GM12875 (cell line): ENCODE data around the gene DIPK1A.
"Not testable (repeated sequence)": the region's sequence is repeated elsewhere in the genome, so short reads cannot be mapped to it uniquely, and the experiment has no call there.

ENCODE experiments used
- H3K4me3 ChIP-seq: one replicate; pipeline ENCODE4 v1.5.1; 2011; ENCODE audit warnings: low read depth, low read length, control low read depth
- TF ChIP-seq, protein P1 (sequence below): IDR thresholded peaks from 2 replicates; pipeline ENCODE4 v1.5.1; 2011; ENCODE audit warnings: low read depth, mild to moderate bottlenecking, control low read depth, inconsistent platforms, low read length, moderate library complexity, borderline replicate concordance; ENCODE audit not compliant: insufficient read depth

The DIPK1A gene

DNA sequence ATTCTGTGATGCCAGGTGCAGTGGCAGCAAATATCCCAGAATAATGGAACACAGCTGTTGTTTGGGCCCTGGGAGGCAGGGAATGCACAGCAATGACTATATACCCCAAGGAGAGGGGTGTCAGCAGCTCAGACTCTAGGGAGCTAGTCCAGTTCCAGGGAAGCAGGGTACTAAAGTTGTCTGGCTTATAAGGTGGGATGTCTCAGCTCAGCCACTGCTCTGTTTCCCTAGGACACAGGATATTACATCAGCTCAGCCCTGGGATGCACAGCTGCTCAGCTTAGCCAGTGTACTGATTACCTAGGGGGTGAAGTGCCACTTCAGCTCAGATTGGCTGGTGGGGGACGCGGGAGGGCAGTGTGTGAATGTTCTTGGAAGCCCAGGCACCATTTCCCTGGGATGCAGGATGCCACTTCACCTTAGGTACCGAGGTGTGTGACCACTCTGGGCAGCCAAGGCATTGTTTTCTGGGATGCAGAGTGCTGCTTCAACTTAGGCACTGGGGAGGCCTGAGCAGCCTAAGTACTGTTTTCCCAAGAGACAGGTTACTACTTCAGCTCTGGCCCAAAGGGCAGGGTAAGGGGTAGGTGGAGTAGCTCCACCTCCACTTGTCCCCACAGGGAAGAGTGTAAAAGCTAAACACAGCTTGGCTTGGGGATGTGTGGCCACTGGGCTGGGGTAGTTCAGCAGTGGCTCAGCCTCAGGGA is 59.4 kb downstream of the DIPK1A start:
- H3K4me3 ChIP-seq, result no peak overlapping the region
- TF ChIP-seq, protein P1, sequence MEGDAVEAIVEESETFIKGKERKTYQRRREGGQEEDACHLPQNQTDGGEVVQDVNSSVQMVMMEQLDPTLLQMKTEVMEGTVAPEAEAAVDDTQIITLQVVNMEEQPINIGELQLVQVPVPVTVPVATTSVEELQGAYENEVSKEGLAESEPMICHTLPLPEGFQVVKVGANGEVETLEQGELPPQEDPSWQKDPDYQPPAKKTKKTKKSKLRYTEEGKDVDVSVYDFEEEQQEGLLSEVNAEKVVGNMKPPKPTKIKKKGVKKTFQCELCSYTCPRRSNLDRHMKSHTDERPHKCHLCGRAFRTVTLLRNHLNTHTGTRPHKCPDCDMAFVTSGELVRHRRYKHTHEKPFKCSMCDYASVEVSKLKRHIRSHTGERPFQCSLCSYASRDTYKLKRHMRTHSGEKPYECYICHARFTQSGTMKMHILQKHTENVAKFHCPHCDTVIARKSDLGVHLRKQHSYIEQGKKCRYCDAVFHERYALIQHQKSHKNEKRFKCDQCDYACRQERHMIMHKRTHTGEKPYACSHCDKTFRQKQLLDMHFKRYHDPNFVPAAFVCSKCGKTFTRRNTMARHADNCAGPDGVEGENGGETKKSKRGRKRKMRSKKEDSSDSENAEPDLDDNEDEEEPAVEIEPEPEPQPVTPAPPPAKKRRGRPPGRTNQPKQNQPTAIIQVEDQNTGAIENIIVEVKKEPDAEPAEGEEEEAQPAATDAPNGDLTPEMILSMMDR, result no peak

DNA sequence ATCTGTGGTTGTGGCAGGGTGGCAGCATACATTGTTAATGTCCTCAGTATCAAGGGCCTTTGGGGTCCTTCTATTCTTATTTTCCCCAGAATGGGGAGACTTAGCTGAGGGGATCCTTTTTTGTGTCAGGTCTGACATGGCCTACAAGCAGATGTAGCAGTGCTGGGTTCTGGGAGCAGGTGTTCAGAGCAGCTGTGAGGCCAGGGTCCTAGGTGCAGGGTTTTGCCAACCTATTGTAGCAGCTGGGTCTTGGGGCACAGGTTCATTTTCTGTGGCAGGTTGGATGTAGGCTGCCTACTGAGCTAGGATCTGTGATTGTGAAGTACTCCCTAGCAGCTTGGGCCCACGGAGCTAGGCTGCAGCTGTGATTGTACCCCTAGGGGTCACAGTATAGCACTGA is 60.1 kb downstream of the DIPK1A start:
- no peak overlapping the region for H3K4me3 ChIP-seq
- TF ChIP-seq, protein P1, result no peak

DNA sequence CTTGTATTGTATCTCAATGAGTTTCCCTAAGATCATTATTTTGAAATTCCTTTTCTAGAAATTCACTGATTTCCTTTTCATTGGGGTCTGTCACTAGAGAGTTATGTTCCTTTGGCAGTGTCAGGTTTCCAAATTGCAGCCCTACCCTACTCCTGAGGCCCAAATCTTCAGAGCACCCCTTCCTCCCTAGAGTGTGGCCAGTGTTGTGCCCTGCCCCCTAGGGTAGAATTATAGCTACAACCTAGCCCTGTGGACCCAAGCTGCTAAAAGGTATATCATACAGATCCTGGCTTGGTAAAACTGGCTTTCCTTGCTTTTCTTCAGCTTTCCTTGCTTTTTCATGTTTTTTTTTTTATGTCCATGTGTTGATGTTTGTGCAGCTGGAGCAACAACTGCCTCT is 60.7 kb downstream of the DIPK1A start:
- no peak overlapping the region for H3K4me3 ChIP-seq
- TF ChIP-seq, protein P1, result no peak

DNA sequence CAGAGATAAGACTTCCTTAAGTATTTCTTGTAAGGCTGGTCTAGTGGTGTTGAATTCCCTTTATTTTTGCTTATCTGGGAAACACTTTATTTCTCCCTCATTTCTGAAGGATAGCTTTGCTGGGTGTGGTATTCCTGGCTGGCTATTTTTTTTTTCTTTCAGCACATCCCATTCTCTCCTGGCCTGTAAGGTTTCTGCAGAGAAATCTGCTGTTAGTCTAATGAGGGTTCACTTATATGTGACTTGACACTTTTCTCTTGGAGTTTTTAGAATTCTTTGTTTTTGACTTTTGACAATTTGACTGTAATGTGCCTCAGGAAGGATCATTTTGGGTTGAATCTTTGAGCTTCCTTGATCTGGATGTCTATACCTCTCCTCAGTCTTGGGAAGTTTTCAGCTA is 61.5 kb downstream of the DIPK1A start:
- no peak overlapping the region for H3K4me3 ChIP-seq
- TF ChIP-seq, protein P1, result no peak

DNA sequence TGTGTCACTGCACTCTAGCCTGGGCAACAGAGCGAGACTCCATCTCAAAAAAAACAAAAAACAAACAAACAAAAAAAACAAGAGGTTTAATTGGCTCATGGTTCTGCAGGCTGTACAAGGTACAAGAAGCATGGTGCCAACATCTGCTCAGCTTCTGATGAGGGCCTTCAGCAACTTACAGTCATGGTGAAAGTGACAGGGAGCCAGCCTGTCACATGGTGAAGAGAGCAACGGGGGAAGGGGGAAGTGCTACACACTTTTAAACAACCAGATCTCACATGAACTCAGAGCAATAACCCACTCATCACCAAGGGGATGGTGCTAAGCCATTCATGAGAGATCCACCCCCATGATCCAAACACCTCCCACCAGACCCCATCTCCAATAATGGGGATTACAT is 63.2 kb downstream of the DIPK1A start:
- H3K4me3 ChIP-seq, result not testable (repeated sequence)

DNA sequence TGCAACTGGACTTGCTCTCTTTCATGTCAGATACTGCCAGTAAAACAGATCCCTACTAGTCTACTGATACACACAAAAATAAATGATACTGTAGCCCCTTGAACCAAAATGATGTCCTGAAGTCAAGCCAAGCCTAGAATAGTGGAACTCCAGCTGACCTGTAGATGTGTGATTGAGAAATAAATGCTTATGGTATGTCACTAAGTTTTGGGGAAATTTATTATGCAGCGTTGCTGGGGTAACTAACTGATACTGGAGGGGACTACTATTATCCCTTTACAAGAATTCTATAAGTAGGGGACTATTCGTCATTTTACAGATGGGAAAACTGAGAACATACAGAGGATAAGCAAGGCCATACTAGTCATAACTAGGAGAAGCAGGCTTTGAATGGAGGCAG is 73.8 kb downstream of the DIPK1A start:
- no peak overlapping the region for H3K4me3 ChIP-seq
- TF ChIP-seq, protein P1, result no peak

DNA sequence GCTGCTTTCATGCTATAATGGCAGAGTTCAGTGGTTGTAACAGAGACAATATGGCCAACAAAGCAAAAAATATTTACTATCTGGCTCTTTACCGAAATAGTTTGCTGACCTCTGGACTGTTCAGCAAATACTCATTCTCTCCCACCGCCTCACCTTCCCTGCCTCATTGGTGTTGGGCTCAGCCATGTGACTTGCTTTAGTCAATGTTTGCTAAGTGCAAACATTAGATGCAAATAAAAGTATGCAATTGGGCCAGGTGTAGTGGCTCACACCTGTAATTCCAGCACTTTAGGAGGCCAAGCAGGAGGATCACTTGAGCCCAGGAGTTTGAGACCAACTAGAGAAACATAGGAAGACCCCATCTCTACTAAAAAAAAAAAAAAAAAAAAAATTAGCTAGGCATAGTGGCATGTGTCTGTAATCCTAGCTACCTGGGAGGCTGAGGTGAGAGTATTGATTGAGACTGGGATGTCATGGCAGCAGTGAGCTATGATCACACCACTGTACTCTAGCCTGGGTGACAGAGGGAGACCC is 74.3 kb downstream of the DIPK1A start:
- TF ChIP-seq, protein P1, result no peak
- H3K4me3 ChIP-seq, result no peak overlapping the region
